Ishikawa (cell line): ENCODE data around the gene ROPN1B.

Source experiments
- CEBPB ChIP-seq: IDR thresholded peaks from 2 replicates; pipeline ENCODE4 v1.6.1; 2012
- CREB1 ChIP-seq: IDR thresholded peaks from 2 replicates; pipeline ENCODE4 v1.6.1; 2012; ENCODE audit warnings: low read depth
- EGR1 ChIP-seq: IDR thresholded peaks from 2 replicates; pipeline ENCODE4 v1.6.1; 2012
- EP300 ChIP-seq: IDR thresholded peaks from 2 replicates; pipeline ENCODE4 v1.6.1; 2012; ENCODE audit warnings: borderline replicate concordance
- FOXM1 ChIP-seq: IDR thresholded peaks from 2 replicates; pipeline ENCODE4 v1.6.1; 2012; ENCODE audit warnings: low read depth, borderline replicate concordance
- MAX ChIP-seq: IDR thresholded peaks from 2 replicates; pipeline ENCODE4 v1.6.1; 2012
- NFIC ChIP-seq: IDR thresholded peaks from 2 replicates; pipeline ENCODE4 v1.6.1; 2012
- RAD21 ChIP-seq: IDR thresholded peaks from 2 replicates; pipeline ENCODE4 v1.6.1; 2012; ENCODE audit warnings: low read depth
- REST ChIP-seq: IDR thresholded peaks from 2 replicates; pipeline ENCODE4 v1.6.1; 2012; ENCODE audit warnings: low read depth, mild to moderate bottlenecking
- TAF1 ChIP-seq: IDR thresholded peaks from 2 replicates; pipeline ENCODE4 v1.6.1; 2012; ENCODE audit warnings: low read depth, mild to moderate bottlenecking
- TCF12 ChIP-seq: IDR thresholded peaks from 2 replicates; pipeline ENCODE4 v1.6.1; 2012; ENCODE audit warnings: low read depth
- TEAD4 ChIP-seq: IDR thresholded peaks from 2 replicates; pipeline ENCODE4 v1.6.1; 2012
- USF1 ChIP-seq: IDR thresholded peaks from 2 replicates; pipeline ENCODE4 v1.6.1; 2012
- YY1 ChIP-seq: IDR thresholded peaks from 2 replicates; pipeline ENCODE4 v1.6.1; 2012; ENCODE audit warnings: low read depth
- ZBTB7A ChIP-seq: IDR thresholded peaks from 2 replicates; pipeline ENCODE4 v1.6.1; 2012; ENCODE audit warnings: low read depth

ROPN1B gene

GRCh38 chr3:126005951-126006350, 37.0 kb downstream of the ROPN1B start:
- TF ChIP-seq MAX (no peak), ZBTB7A (no peak), TAF1 (no peak), NFIC (no peak), TEAD4 (no peak), FOXM1 (no peak), YY1 (no peak), CEBPB (no peak), CREB1 (no peak), EGR1 (no peak), REST (no peak), EP300 (no peak), USF1 (no peak), RAD21 (no peak), TCF12 (no peak)

- TF ChIP-seq MAX (no peak), TAF1 (no peak), EP300 (no peak), EGR1 (no peak), USF1 (no peak), CREB1 (no peak), FOXM1 (no peak), TEAD4 (no peak), NFIC (no peak), CEBPB (no peak), TCF12 (no peak), REST (no peak), RAD21 (no peak), ZBTB7A (no peak), YY1 (no peak)
Measured at GRCh38 chr3:126008219-126008618, 39.2 kb downstream of the ROPN1B start.

GRCh38 chr3:126009181-126009580, 40.2 kb downstream of the ROPN1B start:
- no peak for TF ChIP-seq ZBTB7A
- no peak for TF ChIP-seq TAF1
- TF ChIP-seq USF1: no peak
- no peak for TF ChIP-seq NFIC
- TF ChIP-seq TCF12: no peak
- TF ChIP-seq RAD21: no peak
- no peak for TF ChIP-seq MAX
- TF ChIP-seq TEAD4: no peak
- no peak for TF ChIP-seq CREB1
- TF ChIP-seq YY1: no peak
- TF ChIP-seq REST: no peak
- no peak for TF ChIP-seq FOXM1

GRCh38 chr3:126013751-126014156, 44.8 kb downstream of the ROPN1B start:
- TF ChIP-seq NFIC: no peak
- TF ChIP-seq FOXM1: no peak
- TF ChIP-seq REST: no peak
- TF ChIP-seq USF1: no peak
- TF ChIP-seq TAF1: no peak
- no peak for TF ChIP-seq ZBTB7A
